CD4-positive, CD25-positive, alpha-beta regulatory T cell (primary cell): ENCODE measurements around the gene CHMP6. TPM values are rescaled to one million over a fixed set of nuclear protein-coding genes. Genes with fewer than 3 reads are reported as not detected.

ENCODE experiments used
- ATAC-seq, 2 donors: fragments of 150-1000 bp; cut with Tn5 transposase; one replicate each; pipeline ENCODE4 v1.10.0; 2021; ENCODE audit warnings: low read depth in 2 of 2, moderate number of reproducible peaks in 2 of 2, moderate library complexity in 1 of 2
- DNase-seq, 3 donors: peaks; one replicate each; pipeline versions ENCODE4 v3.0.0 to v3.0.0-alpha.2; 2012 to 2022; ENCODE audit warnings: mixed read lengths in 1 of 3
- H3K27ac ChIP-seq: one replicate; pipeline ENCODE4 v1.7.0; 2013; ENCODE audit warnings: mild to moderate bottlenecking, low read length; ENCODE audit not compliant: insufficient read depth, poor library complexity, severe bottlenecking
- H3K27me3 ChIP-seq: one replicate; pipeline ENCODE4 v1.7.0; 2013; ENCODE audit warnings: low read length; ENCODE audit not compliant: control insufficient read depth, insufficient read depth
- H3K36me3 ChIP-seq: one replicate; pipeline ENCODE4 v1.7.0; 2013; ENCODE audit warnings: mild to moderate bottlenecking, low read length, moderate library complexity; ENCODE audit not compliant: control insufficient read depth, insufficient read depth
- H3K4me1 ChIP-seq: 2 replicates; pipeline ENCODE4 v1.7.0; 2013; ENCODE audit warnings: mild to moderate bottlenecking, low read length; ENCODE audit not compliant: insufficient read depth, control insufficient read depth, poor library complexity, severe bottlenecking
- H3K4me3 ChIP-seq: one replicate; pipeline ENCODE4 v1.7.0; 2013; ENCODE audit warnings: low read depth, mild to moderate bottlenecking, low read length, moderate library complexity
- H3K9me3 ChIP-seq, 2 experiments: 1 replicate in 1 of 2; 2 replicates in 1 of 2; pipeline ENCODE4 v1.7.0; 2013; ENCODE audit warnings: low read length in 2 of 2, mild to moderate bottlenecking in 1 of 2, moderate library complexity in 1 of 2; ENCODE audit not compliant: control insufficient read depth in 2 of 2
- H3K27ac Mint-ChIP-seq, 3 donors: one replicate each; pipeline ENCODE4 v1.8.0; 2020 to 2022; ENCODE audit warnings: mild to moderate bottlenecking in 3 of 3, mixed read lengths in 3 of 3, moderate library complexity in 2 of 3
- H3K27me3 Mint-ChIP-seq: one replicate; pipeline ENCODE4 v1.8.0; 2022; ENCODE audit warnings: mild to moderate bottlenecking, mixed read lengths
- H3K36me3 Mint-ChIP-seq: one replicate; pipeline ENCODE4 v1.8.0; 2020; ENCODE audit warnings: mixed read lengths
- H3K4me1 Mint-ChIP-seq, 4 donors: one replicate each; pipeline ENCODE4 v1.8.0; 2020 to 2022; ENCODE audit warnings: mixed read lengths in 4 of 4, mild to moderate bottlenecking in 1 of 4
- H3K4me3 Mint-ChIP-seq, 4 donors: one replicate each; pipeline ENCODE4 v1.8.0; 2020 to 2022; ENCODE audit warnings: mild to moderate bottlenecking in 4 of 4, mixed read lengths in 4 of 4, moderate library complexity in 3 of 4
- H3K9me3 Mint-ChIP-seq, 7 donors: one replicate each; pipeline ENCODE4 v1.8.0; 2020 to 2022; ENCODE audit warnings: mixed read lengths in 7 of 7, mild to moderate bottlenecking in 3 of 7, moderate library complexity in 2 of 7
- polyA plus RNA-seq, 4 donors: library from polyadenylated mRNA; unstranded; fragments of 300-500 nt; fragmentation: Illumina TruSeq; gene quantifications; one replicate each; pipeline ENCODE4 v1.2.3, GENCODE V29; 2021
- total RNA-seq: library from RNA; stranded (reverse); gene quantifications from one replicate; pipeline ENCODE4 v1.2.3, GENCODE V29; 2022

The CHMP6 gene
- total and polyA plus RNA-seq, 5 donors from 2014 or later = 25.5 to 43.5 (median 38.4) TPM

- Mint-ChIP-seq H3K4me3 (peak overlapping the region in 1 of 4 donors; percentile 38), H3K27ac (no peak overlapping the region), H3K9me3 (no peaks in the 10 kb centered on the region), H3K4me1 (peaks cover 0 to 17% (median 7%) of the 10 kb centered on the region in 4 donors), H3K27me3 (peaks cover 5% of the 10 kb centered on the region), H3K36me3 (no peaks in the 10 kb centered on the region)
- DNase-seq = no peak
- no peaks in the 10 kb centered on the region for H3K36me3 ChIP-seq
- H3K9me3 ChIP-seq = no peaks in the 10 kb centered on the region
- ATAC-seq = no peak
- H3K4me3 ChIP-seq = no peak overlapping the region
- H3K27ac ChIP-seq = no peak overlapping the region
- peaks cover 6% of the 10 kb centered on the region for H3K4me1 ChIP-seq
- H3K27me3 ChIP-seq = no peaks in the 10 kb centered on the region
These were observed 48.5 kb downstream of the CHMP6 start for GRCh38 chr17:81039854-81040758.

GRCh38 chr17:81040791-81041337 lies 49.2 kb downstream of the CHMP6 start:
- Histone ChIP-seq H3K4me3 (no peak overlapping the region), H3K27ac (no peak overlapping the region), H3K36me3 (no peaks in the 10 kb centered on the region), H3K27me3 (no peaks in the 10 kb centered on the region), H3K9me3 (no peaks in the 10 kb centered on the region), H3K4me1 (peaks cover 3% of the 10 kb centered on the region)
- Mint-ChIP-seq H3K4me1 (peaks cover 0 to 14% (median 5%) of the 10 kb centered on the region in 4 donors), H3K36me3 (no peaks in the 10 kb centered on the region), H3K27ac (no peak overlapping the region), H3K4me3 (no peak overlapping the region), H3K27me3 (peaks cover 5% of the 10 kb centered on the region), H3K9me3 (no peaks in the 10 kb centered on the region)
- DNase-seq = no peak
- peak in 1 of 2 donors; percentile 37 for ATAC-seq

- H3K9me3 Mint-ChIP-seq = no peaks in the 10 kb centered on the region
- Histone ChIP-seq H3K4me3 (no peak overlapping the region), H3K36me3 (no peaks in the 10 kb centered on the region), H3K4me1 (no peaks in the 10 kb centered on the region), H3K27me3 (no peaks in the 10 kb centered on the region), H3K27ac (no peak overlapping the region), H3K9me3 (no peaks in the 10 kb centered on the region)
- H3K4me1 Mint-ChIP-seq = peaks cover 0 to 7% (median 2%) of the 10 kb centered on the region in 4 donors
- no peak overlapping the region for H3K4me3 Mint-ChIP-seq
- no peak for DNase-seq
- H3K27ac Mint-ChIP-seq = no peak overlapping the region
- ATAC-seq = no peak
- peaks cover 5% of the 10 kb centered on the region for H3K27me3 Mint-ChIP-seq
- no peaks in the 10 kb centered on the region for H3K36me3 Mint-ChIP-seq
These were observed 51.0 kb downstream of the CHMP6 start for GRCh38 chr17:81042606-81043005.

- Mint-ChIP-seq H3K4me3 (no peak overlapping the region), H3K27me3 (peaks cover 5% of the 10 kb centered on the region), H3K27ac (no peak overlapping the region), H3K9me3 (no peaks in the 10 kb centered on the region), H3K36me3 (no peaks in the 10 kb centered on the region), H3K4me1 (peaks cover 0 to 6% (median 2%) of the 10 kb centered on the region in 4 donors)
- Histone ChIP-seq H3K27me3 (no peaks in the 10 kb centered on the region), H3K4me3 (no peak overlapping the region), H3K27ac (no peak overlapping the region), H3K4me1 (no peaks in the 10 kb centered on the region), H3K36me3 (no peaks in the 10 kb centered on the region), H3K9me3 (no peaks in the 10 kb centered on the region)
- ATAC-seq (no peak), DNase-seq (no peak)
These were observed 51.7 kb downstream of the CHMP6 start for GRCh38 chr17:81043319-81043724.

GRCh38 chr17:81043725-81044427 lies 52.2 kb downstream of the CHMP6 start:
- Histone ChIP-seq H3K36me3 (no peaks in the 10 kb centered on the region), H3K27ac (no peak overlapping the region), H3K4me3 (no peak overlapping the region), H3K9me3 (no peaks in the 10 kb centered on the region), H3K27me3 (no peaks in the 10 kb centered on the region), H3K4me1 (no peaks in the 10 kb centered on the region)
- Mint-ChIP-seq H3K4me3 (no peak overlapping the region), H3K27ac (no peak overlapping the region), H3K27me3 (peaks cover 5% of the 10 kb centered on the region), H3K9me3 (no peaks in the 10 kb centered on the region), H3K36me3 (no peaks in the 10 kb centered on the region), H3K4me1 (peaks cover 0 to 6% (median 2%) of the 10 kb centered on the region in 4 donors)
- ATAC-seq (no peak), DNase-seq (no peak)

- Mint-ChIP-seq H3K27ac (no peak overlapping the region), H3K4me3 (no peak overlapping the region), H3K9me3 (no peaks in the 10 kb centered on the region), H3K36me3 (no peaks in the 10 kb centered on the region), H3K4me1 (peaks cover 0 to 9% (median 2%) of the 10 kb centered on the region in 4 donors), H3K27me3 (peaks cover 5% of the 10 kb centered on the region)
- Histone ChIP-seq H3K4me3 (no peak overlapping the region), H3K27ac (no peak overlapping the region), H3K9me3 (no peaks in the 10 kb centered on the region), H3K36me3 (no peaks in the 10 kb centered on the region), H3K27me3 (no peaks in the 10 kb centered on the region), H3K4me1 (no peaks in the 10 kb centered on the region)
- ATAC-seq (no peak), DNase-seq (no peak)
These were observed 52.8 kb downstream of the CHMP6 start for GRCh38 chr17:81044428-81044763.

GRCh38 chr17:81044764-81045589 lies 53.3 kb downstream of the CHMP6 start:
- ATAC-seq (no peak), DNase-seq (no peak)
- no peaks in the 10 kb centered on the region for H3K27me3 ChIP-seq
- peaks cover 5% of the 10 kb centered on the region for H3K27me3 Mint-ChIP-seq
- H3K4me3 Mint-ChIP-seq = no peak overlapping the region
- H3K27ac ChIP-seq = no peak overlapping the region
- no peaks in the 10 kb centered on the region for H3K36me3 Mint-ChIP-seq
- H3K27ac Mint-ChIP-seq = peak overlapping the region in 1 of 3 donors; percentile 14
- H3K9me3 Mint-ChIP-seq = no peaks in the 10 kb centered on the region
- no peak overlapping the region for H3K4me3 ChIP-seq
- H3K36me3 ChIP-seq = no peaks in the 10 kb centered on the region
- H3K9me3 ChIP-seq = no peaks in the 10 kb centered on the region
- no peaks in the 10 kb centered on the region for H3K4me1 ChIP-seq
- peaks cover 0 to 12% (median 3%) of the 10 kb centered on the region in 4 donors for H3K4me1 Mint-ChIP-seq
